T-helper 2 cell treated with Interferon-gamma antibody and Interleukin-4, amounts not matched to agents 5 μg/mL and 100 μg/mL, for 36 hours (primary cell): ENCODE measurements around the gene CYB5R2.

Source experiments
- DNase-seq: peaks from one replicate; pipeline ENCODE4 v3.0.0; 2021; ENCODE audit warnings: low spot score
- H3K27ac Mint-ChIP-seq: one replicate; pipeline ENCODE4 v1.8.0; 2021; ENCODE audit warnings: mild to moderate bottlenecking, mixed read lengths
- H3K27me3 Mint-ChIP-seq: one replicate; pipeline ENCODE4 v1.8.0; 2021; ENCODE audit warnings: low read depth, mixed read lengths
- H3K36me3 Mint-ChIP-seq: one replicate; pipeline ENCODE4 v1.8.0; 2021; ENCODE audit warnings: low read depth, mixed read lengths
- H3K4me1 Mint-ChIP-seq: one replicate; pipeline ENCODE4 v1.8.0; 2021; ENCODE audit warnings: low read depth, mixed read lengths
- H3K4me3 Mint-ChIP-seq: one replicate; pipeline ENCODE4 v1.8.0; 2022; ENCODE audit warnings: mild to moderate bottlenecking, moderate library complexity, mixed read lengths
- H3K9me3 Mint-ChIP-seq: one replicate; pipeline ENCODE4 v1.8.0; 2021; ENCODE audit warnings: mixed read lengths

The CYB5R2 gene

DNA sequence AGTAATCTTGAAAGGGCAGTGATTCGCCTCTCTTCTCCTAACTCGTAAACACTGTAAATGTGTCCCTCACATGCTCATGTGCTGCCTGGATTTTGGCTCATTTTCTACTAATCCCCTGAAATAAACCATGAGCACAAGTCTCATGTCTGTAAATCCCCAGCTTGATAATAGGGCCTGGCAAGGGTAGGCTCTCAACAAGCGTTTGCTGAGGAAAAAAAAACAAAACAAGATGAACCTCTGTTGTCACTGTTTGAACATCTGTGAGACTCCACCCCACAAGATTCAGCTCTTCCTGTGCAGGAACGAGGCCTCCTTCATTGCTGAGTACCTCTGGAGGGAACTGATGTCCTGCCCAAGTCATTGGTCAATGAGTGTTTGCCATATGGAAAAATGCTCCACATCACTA, 4.5 kb upstream of the CYB5R2 start:
- Mint-ChIP-seq H3K4me3 (no peak overlapping the region), H3K27me3 (peaks cover 52% of the 10 kb centered on the region), H3K36me3 (no peaks in the 10 kb centered on the region), H3K9me3 (no peaks in the 10 kb centered on the region), H3K27ac (no peak overlapping the region), H3K4me1 (peaks cover under 1% of the 10 kb centered on the region)
- DNase-seq, result no peak

DNA sequence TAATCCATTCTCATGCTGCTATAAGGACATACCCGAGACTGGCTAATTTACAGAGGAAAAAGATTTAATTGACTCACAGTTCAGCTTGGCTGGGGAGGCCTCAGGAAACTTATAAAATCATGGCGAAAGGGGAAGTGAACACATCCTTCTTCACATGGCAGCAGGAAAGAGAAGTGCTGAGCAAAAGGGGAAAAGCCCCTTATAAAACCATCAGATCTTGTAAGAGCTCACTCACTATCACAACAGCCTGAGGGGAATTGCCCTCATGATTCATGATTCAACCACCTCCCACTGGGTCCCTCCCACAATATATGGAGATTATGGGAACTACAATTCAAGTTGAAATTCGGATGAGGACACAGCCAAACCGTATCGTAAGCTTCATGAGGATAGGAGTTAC, 3.8 kb upstream of the CYB5R2 start:
- H3K27ac Mint-ChIP-seq, result no peak overlapping the region
- no peaks in the 10 kb centered on the region for H3K36me3 Mint-ChIP-seq
- no peak for DNase-seq
- no peak overlapping the region for H3K4me3 Mint-ChIP-seq
- H3K4me1 Mint-ChIP-seq, result peaks cover 2% of the 10 kb centered on the region
- H3K9me3 Mint-ChIP-seq, result no peaks in the 10 kb centered on the region
- peaks cover 59% of the 10 kb centered on the region for H3K27me3 Mint-ChIP-seq

DNA sequence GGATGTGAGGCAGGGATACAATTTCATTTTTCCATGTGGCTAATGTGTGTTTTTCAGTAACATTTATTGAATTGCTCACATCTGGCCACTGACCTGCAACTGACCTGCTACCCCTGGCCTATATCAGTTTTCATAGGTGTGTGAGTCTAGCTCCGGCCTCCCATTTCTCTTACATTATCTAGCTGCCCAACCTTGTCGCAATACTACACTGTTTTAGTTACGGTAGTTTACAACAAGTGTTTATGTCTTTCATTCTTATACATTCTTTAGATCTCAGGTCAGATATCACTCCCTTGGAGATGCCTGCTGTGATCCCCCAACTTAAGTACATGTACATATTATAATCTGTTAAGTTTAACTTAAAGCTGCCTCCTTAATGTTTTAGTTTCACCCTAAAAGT, 2.3 kb upstream of the CYB5R2 start:
- Mint-ChIP-seq H3K9me3 (no peaks in the 10 kb centered on the region), H3K36me3 (no peaks in the 10 kb centered on the region), H3K27ac (no peak overlapping the region), H3K4me3 (no peak overlapping the region), H3K27me3 (peaks cover 58% of the 10 kb centered on the region), H3K4me1 (peaks cover 2% of the 10 kb centered on the region)
- DNase-seq, result no peak

DNA sequence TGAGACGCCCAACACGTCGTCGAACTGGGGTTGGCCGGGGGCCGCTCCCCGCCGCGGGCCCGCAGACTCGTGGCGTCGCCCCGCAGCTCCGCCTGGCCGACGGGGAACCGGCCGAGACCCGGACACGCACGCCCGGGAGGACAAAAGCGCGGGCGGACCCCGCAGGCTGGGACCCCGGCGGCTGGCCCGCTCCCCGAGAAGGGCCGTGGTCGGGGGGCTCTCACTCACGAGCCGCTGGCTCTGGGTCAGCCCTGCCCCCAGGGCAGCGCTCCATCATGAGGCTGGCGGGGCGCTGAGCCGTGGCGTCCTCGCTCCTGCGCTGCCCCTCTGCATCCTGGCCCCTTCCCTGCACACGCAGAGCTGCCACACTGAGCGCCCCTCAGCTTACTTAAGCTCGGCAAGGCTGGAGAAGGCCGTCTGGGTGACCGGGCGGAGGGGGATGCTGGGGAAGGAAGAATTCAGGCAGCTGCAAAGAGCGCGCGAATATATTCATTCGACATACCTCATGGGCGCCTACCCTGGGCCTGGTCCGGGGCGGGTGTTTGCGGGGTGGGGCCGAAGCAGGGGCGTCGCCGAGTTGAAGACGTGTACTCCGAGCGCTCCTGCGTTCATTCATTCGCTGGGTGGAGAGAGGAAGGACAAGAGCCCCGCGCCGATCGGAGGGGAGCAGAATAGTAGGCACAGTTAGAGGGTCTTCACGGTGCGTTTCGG, 579 bp upstream of the CYB5R2 start:
- Mint-ChIP-seq H3K4me1 (peaks cover 2% of the 10 kb centered on the region), H3K9me3 (no peaks in the 10 kb centered on the region), H3K27me3 (peaks cover 51% of the 10 kb centered on the region), H3K27ac (no peak overlapping the region), H3K36me3 (no peaks in the 10 kb centered on the region), H3K4me3 (peak overlapping the region; percentile 73)
- no peak for DNase-seq

DNA sequence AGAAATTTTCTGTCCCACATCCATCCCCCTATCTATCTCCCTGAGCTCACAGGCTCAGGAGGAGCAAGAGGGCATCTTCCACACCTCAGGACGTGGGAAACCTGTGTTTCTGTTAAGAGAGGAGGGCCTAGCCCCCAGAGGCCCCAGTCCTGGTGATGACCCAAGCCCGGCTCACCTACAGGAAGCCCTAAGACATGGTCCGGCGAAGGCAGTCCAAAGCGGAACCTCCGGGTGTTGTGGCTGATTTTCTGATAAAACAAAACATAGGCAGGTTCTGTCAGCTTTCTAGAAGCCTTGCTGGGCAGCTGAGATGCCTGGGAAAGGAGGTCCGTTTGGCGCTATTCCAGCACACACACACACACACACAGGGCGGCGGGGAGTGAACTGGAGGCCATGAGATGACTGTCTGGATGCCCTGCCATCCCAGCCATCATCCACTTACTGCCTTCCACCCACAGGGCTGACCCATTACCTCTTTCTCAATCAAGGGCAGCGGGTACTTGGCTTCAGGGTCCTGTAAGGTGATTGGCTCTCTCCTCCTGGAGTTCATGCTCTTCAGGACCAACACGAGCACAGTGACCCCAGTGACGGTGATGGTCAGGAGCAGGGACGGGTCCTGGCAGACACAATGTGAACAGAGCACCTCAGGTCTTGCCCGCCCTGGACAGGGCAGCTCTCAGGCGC, 882 bp downstream of the CYB5R2 start:
- Mint-ChIP-seq H3K27me3 (peaks cover 44% of the 10 kb centered on the region), H3K4me1 (peaks cover 2% of the 10 kb centered on the region), H3K9me3 (no peaks in the 10 kb centered on the region), H3K36me3 (no peaks in the 10 kb centered on the region), H3K4me3 (peak overlapping the region; percentile 34), H3K27ac (no peak overlapping the region)
- no peak for DNase-seq

DNA sequence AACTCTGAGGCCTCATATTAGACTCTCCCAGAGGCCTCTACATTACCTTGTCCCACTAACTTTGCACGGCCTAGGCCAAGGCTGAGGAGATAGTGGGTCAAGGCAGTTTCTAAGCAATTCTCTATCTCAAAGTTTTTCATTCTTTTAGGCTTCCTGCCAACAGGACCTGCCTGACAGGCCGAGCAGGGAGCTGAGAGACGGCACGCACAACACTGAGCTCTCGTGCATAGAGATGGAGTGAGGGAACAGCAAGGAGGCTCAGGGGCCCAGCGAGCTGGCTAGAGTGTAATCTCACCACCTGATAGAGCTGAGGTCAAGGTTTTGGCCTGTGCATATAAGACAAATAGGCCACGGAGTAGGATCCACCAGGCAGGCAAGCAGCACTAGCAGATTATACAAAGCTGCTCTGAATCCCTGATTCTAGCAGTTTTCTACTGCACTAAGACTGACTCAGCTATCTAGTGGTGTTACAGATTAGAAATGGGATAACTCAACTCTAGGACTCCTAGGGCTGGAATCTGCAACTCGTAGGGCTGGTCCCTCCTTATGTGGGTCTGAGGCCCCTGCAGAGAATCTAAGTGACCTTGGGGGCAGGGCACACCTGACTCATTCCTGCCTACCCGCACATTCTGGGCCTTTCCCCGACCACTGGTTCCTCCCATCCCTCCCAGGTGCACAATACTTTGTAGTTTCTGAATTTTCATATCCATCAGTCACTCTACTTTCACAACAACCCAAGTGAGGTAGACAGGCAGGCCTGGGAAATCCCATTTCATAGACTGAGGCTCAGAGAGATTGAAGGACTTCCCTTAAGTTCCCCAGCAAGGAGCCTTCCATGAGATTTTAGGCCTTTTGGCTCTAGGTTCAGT, 1.7 kb downstream of the CYB5R2 start:
- peaks cover 40% of the 10 kb centered on the region for H3K27me3 Mint-ChIP-seq
- no peak overlapping the region for H3K4me3 Mint-ChIP-seq
- H3K27ac Mint-ChIP-seq, result no peak overlapping the region
- no peak for DNase-seq
- no peaks in the 10 kb centered on the region for H3K9me3 Mint-ChIP-seq
- peaks cover 2% of the 10 kb centered on the region for H3K4me1 Mint-ChIP-seq
- no peaks in the 10 kb centered on the region for H3K36me3 Mint-ChIP-seq

DNA sequence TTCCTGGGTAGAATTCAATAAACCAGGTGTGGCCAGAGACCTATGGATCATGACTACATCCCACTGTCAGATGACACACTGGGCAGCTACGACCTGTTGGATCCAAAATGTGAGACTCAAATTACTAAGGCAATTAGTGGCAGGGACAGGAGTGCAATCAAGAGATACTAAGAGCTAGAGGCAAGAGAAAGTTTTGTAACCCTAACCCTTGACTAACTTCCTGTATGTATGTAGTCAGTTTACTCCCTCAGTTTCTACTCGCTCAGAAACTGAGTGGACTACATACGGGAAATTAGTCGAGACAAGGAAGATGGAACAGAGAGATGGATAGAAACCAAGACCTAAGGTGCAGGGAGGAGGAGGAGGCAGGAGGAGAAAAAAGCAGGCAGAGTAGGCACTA, 2.7 kb downstream of the CYB5R2 start:
- DNase-seq, result no peak
- Mint-ChIP-seq H3K9me3 (no peaks in the 10 kb centered on the region), H3K36me3 (no peaks in the 10 kb centered on the region), H3K4me3 (no peak overlapping the region), H3K27ac (no peak overlapping the region), H3K4me1 (peaks cover 2% of the 10 kb centered on the region), H3K27me3 (peaks cover 32% of the 10 kb centered on the region)

DNA sequence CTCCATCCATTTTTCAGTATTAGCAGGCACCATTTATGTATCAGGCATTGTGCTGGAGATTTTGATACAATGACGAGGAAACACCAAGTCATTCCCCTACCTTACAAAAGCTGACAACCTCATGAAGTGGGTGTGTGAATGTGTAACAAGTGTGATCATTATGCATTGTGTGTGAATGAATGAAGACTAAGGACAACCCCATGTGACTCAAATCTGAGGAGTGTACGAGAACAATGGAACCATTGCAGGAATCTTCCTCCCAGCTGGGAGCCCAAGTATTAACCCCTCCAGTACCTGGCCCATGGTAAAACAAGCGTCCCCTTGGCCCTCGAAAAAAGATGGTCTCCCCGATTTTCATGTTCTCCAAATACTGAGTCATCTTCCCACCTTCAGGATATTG, 4.4 kb downstream of the CYB5R2 start:
- no peak for DNase-seq
- Mint-ChIP-seq H3K4me3 (no peak overlapping the region), H3K27me3 (peaks cover 14% of the 10 kb centered on the region)

DNA sequence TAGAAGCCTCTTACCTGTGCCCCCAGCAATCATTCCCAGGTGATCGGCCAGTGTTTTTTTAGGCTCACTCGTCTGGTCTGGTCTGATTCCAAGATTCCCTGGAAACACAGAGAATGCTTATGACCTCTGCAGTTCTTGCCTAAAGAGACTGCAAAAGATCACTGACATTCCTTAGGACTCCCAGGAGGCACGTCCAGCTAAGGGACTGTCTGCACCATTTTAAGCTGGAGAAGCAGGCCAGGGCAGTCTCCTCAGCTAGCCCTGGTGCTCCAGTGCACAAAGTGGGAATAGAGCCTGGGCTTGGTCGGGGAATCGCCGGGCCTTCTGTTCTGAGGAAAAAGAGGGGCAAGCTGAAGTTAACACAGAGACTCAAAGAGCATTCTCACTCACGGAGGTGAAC, 4.8 kb downstream of the CYB5R2 start:
- DNase-seq, result no peak
- Mint-ChIP-seq H3K9me3 (no peaks in the 10 kb centered on the region), H3K27me3 (peaks cover 14% of the 10 kb centered on the region), H3K36me3 (no peaks in the 10 kb centered on the region), H3K27ac (no peak overlapping the region), H3K4me3 (no peak overlapping the region), H3K4me1 (peaks cover 2% of the 10 kb centered on the region)

More for the DNA sequence above, 4.4 kb downstream of the CYB5R2 start:
- Mint-ChIP-seq H3K27ac (no peak overlapping the region), H3K4me1 (peaks cover 2% of the 10 kb centered on the region), H3K36me3 (no peaks in the 10 kb centered on the region), H3K9me3 (no peaks in the 10 kb centered on the region)

DNA sequence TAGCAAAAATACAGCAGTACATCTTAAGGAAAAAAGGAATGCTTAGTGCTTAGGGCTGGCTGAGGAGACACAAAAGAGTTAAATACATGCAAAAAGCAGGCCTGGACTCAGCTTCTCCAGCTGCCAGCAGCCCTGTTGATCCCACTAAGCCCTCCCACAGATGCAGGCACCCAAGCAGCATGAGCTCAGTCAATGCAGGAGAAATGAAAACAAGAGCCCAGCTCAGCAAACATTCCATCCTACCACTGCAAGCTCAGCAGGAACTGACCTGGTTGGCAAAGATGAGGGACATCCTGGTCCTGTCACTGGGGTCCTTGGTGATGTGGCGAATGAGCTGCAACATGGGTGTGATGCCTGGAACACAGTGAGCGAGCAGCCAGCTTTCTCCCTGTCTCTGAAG, 5.8 kb downstream of the CYB5R2 start:
- H3K27ac Mint-ChIP-seq, result no peak overlapping the region
- no peaks in the 10 kb centered on the region for H3K4me1 Mint-ChIP-seq
- DNase-seq, result no peak
- no peaks in the 10 kb centered on the region for H3K9me3 Mint-ChIP-seq
- peaks cover 8% of the 10 kb centered on the region for H3K27me3 Mint-ChIP-seq
- no peak overlapping the region for H3K4me3 Mint-ChIP-seq
- no peaks in the 10 kb centered on the region for H3K36me3 Mint-ChIP-seq

DNA sequence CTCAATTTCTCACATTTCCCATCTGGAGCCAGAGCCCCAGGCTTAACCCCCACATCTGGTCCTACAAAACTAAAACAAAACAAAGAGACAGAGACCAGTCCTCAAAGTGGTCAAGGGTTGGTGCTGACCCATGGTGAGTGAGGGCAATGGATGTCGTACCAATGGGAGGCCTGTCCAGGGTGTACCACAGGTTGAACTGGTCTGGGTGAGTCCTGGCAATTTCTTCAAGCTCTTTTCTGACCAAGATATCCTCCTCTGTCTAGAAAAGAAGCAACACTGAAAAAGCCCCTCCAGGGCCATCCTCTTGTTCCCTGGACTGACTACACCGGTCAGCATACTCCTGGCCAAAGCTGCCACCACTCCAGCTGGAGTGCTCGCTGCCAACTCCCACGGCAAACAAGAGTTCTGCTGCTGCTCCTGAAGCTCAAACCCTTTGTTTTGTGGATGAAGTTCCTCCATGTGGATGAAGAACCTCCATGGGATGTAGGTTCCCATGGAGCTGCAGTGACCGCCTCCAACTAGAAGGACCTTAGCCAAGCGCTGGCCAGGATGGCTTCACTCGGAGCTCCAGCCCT, 6.9 kb downstream of the CYB5R2 start:
- no peak for DNase-seq
- H3K4me1 Mint-ChIP-seq, result no peaks in the 10 kb centered on the region
- H3K36me3 Mint-ChIP-seq, result no peaks in the 10 kb centered on the region
- H3K4me3 Mint-ChIP-seq, result no peak overlapping the region
- H3K9me3 Mint-ChIP-seq, result no peaks in the 10 kb centered on the region
- no peak overlapping the region for H3K27ac Mint-ChIP-seq
- H3K27me3 Mint-ChIP-seq, result peaks cover 2% of the 10 kb centered on the region

DNA sequence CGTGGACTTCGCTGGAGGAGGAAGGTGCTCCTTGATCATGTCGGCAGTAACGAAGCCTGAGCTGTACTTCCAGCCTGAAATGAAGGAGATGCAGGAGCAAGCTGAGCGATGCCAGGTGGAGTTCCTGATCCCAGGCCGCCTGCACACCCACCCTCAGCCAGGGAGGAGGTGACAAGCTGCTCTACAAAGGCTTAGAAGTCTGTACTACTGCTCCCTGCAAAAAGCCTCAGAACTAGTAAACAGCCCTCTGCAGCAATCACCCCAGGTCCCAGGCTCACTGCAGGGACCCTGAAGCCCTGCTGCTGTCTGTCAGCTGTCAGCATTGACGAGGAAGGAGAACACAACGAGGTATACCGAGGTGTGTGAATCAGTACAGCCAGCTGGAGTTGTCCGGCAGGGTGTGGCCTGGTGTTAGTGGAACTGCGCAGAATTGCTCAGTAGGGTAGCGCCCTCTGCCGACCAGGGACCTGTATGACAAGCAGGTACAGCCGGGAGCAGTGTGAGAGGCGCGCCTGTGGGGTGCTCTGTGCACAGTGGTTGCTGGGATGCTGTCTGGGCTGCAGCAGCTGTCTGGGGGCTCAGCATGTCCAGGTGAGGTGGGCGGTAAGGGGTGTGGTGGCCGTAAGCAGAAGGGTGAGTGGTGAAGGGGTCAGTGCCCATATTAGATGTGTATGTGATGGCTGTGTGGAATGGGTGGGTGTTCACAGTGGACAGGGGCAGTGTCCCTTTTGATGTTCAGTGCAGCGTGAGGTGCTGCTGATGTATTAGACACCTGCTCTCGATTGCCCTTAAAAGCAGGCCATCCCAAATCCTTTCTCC, 7.6 kb downstream of the CYB5R2 start:
- Mint-ChIP-seq H3K27me3 (peaks cover 2% of the 10 kb centered on the region), H3K4me1 (no peaks in the 10 kb centered on the region), H3K36me3 (no peaks in the 10 kb centered on the region), H3K27ac (no peak overlapping the region), H3K9me3 (no peaks in the 10 kb centered on the region), H3K4me3 (no peak overlapping the region)
- DNase-seq, result peak; percentile 53

DNA sequence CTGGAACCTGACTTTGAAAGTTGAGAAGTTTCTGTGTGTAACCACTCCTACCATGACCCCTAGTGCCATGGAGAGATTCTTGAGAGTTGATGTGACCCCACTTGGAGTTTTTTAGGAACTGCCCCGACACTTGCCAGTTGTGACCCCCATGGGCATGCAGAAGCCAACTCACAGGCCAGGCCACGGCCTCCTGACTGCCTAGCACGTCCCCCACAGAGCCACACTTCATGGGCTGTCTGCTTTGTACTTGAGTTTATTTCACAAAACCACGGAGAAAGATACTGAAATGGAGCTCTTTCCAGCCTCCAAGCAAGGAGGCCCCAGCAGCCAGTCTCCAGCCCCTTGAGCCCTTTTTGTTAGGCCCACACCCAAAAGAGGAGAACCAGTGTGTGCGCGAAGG, 8.4 kb downstream of the CYB5R2 start:
- no peak for DNase-seq
- Mint-ChIP-seq H3K27ac (no peak overlapping the region), H3K27me3 (peaks cover 2% of the 10 kb centered on the region), H3K9me3 (no peaks in the 10 kb centered on the region), H3K36me3 (no peaks in the 10 kb centered on the region), H3K4me3 (no peak overlapping the region), H3K4me1 (no peaks in the 10 kb centered on the region)
